ENCODE measurements around the gene AP1B1. TPM values are rescaled to one million over a fixed set of nuclear protein-coding genes. Genes with fewer than 3 reads are reported as not detected.

AP1B1 gene
- total and polyA plus RNA-seq, 2 donors (not counting 1 experiment from before 2014, with no cell fraction given), result 44.1 to 45.6 TPM

GRCh38 chr22:29292379-29292778 lies 96.0 kb downstream of the AP1B1 start:
- no peak for TF ChIP-seq CTCF (conservative IDR thresholded peaks at IDR 0.05 in 1 of 2, IDR thresholded peaks at IDR 0.05 in 1 of 2; ENCODE audit: low read depth in 1 of 2, low read length in 2 of 2)
- no peak for TF ChIP-seq EZH2 (IDR thresholded peaks at IDR 0.05; ENCODE audit: low read length, missing control alignments)
- Histone ChIP-seq H3K9me3 (ENCODE audit: control insufficient read depth, insufficient read depth, low read depth, low read length) (no peaks in the 10 kb centered on the region), H3K4me3 (replicated peaks in 1 of 4; ENCODE audit: control extremely low read depth in 1 of 4, insufficient read depth in 1 of 4, low read depth in 3 of 4, low read length in 4 of 4) (no peak overlapping the region), H3K36me3 (ENCODE audit: control insufficient read depth, insufficient read depth, low read length) (peaks cover 25% of the 10 kb centered on the region), H3K4me2 (ENCODE audit: extremely low read depth, insufficient read depth, low read length) (no peak overlapping the region), H2AFZ (ENCODE audit: low read length) (no peak overlapping the region), H3K4me1 (ENCODE audit: control insufficient read depth, extremely low read depth, insufficient read depth, low read length) (no peaks in the 10 kb centered on the region), H4K20me1 (ENCODE audit: control insufficient read depth, extremely low read depth, insufficient read depth, low read length) (no peaks in the 10 kb centered on the region), H3K9ac (ENCODE audit: insufficient read depth, low read length) (no peak overlapping the region), H3K27ac (ENCODE audit: insufficient read depth, low read length) (no peak overlapping the region), H3K27me3 (ENCODE audit: control insufficient read depth, insufficient read depth, low read length) (no peaks in the 10 kb centered on the region), H3K79me2 (ENCODE audit: control insufficient read depth, insufficient read depth, low read length) (peaks cover 22% of the 10 kb centered on the region)
- no peak for DNase-seq (ENCODE audit: low read depth in 2 of 2)

GRCh38 chr22:29291215-29291614 lies 97.2 kb downstream of the AP1B1 start:
- Histone ChIP-seq H3K27me3 (ENCODE audit: control insufficient read depth, insufficient read depth, low read length) (no peaks in the 10 kb centered on the region), H3K9ac (ENCODE audit: insufficient read depth, low read length) (no peak overlapping the region), H3K79me2 (ENCODE audit: control insufficient read depth, insufficient read depth, low read length) (peaks cover 24% of the 10 kb centered on the region), H3K27ac (ENCODE audit: insufficient read depth, low read length) (no peak overlapping the region), H3K4me2 (ENCODE audit: extremely low read depth, insufficient read depth, low read length) (no peak overlapping the region), H3K4me1 (ENCODE audit: control insufficient read depth, extremely low read depth, insufficient read depth, low read length) (no peaks in the 10 kb centered on the region), H3K9me3 (ENCODE audit: control insufficient read depth, insufficient read depth, low read depth, low read length) (no peaks in the 10 kb centered on the region), H4K20me1 (ENCODE audit: control insufficient read depth, extremely low read depth, insufficient read depth, low read length) (no peaks in the 10 kb centered on the region), H3K36me3 (ENCODE audit: control insufficient read depth, insufficient read depth, low read length) (peaks cover 21% of the 10 kb centered on the region), H2AFZ (ENCODE audit: low read length) (no peak overlapping the region), H3K4me3 (replicated peaks in 1 of 4; ENCODE audit: control extremely low read depth in 1 of 4, insufficient read depth in 1 of 4, low read depth in 3 of 4, low read length in 4 of 4) (no peak overlapping the region)
- no peak for DNase-seq (ENCODE audit: low read depth in 2 of 2)
- no peak for TF ChIP-seq EZH2 (IDR thresholded peaks at IDR 0.05; ENCODE audit: low read length, missing control alignments)
- no peak for TF ChIP-seq CTCF (conservative IDR thresholded peaks at IDR 0.05 in 1 of 2, IDR thresholded peaks at IDR 0.05 in 1 of 2; ENCODE audit: low read depth in 1 of 2, low read length in 2 of 2)

GRCh38 chr22:29290061-29290460 lies 98.3 kb downstream of the AP1B1 start:
- Histone ChIP-seq H3K9ac (ENCODE audit: insufficient read depth, low read length) (no peak overlapping the region), H3K4me3 (replicated peaks in 1 of 4; ENCODE audit: control extremely low read depth in 1 of 4, insufficient read depth in 1 of 4, low read depth in 3 of 4, low read length in 4 of 4) (no peak overlapping the region), H3K27ac (ENCODE audit: insufficient read depth, low read length) (no peak overlapping the region), H3K9me3 (ENCODE audit: control insufficient read depth, insufficient read depth, low read depth, low read length) (no peaks in the 10 kb centered on the region), H3K36me3 (ENCODE audit: control insufficient read depth, insufficient read depth, low read length) (peaks cover 21% of the 10 kb centered on the region), H3K4me2 (ENCODE audit: extremely low read depth, insufficient read depth, low read length) (no peak overlapping the region), H4K20me1 (ENCODE audit: control insufficient read depth, extremely low read depth, insufficient read depth, low read length) (no peaks in the 10 kb centered on the region), H3K4me1 (ENCODE audit: control insufficient read depth, extremely low read depth, insufficient read depth, low read length) (no peaks in the 10 kb centered on the region), H3K79me2 (ENCODE audit: control insufficient read depth, insufficient read depth, low read length) (peaks cover 26% of the 10 kb centered on the region), H2AFZ (ENCODE audit: low read length) (no peak overlapping the region), H3K27me3 (ENCODE audit: control insufficient read depth, insufficient read depth, low read length) (no peaks in the 10 kb centered on the region)
- DNase-seq (ENCODE audit: low read depth in 2 of 2), result no peak
- TF ChIP-seq EZH2 (IDR thresholded peaks at IDR 0.05; ENCODE audit: low read length, missing control alignments), result no peak
- TF ChIP-seq CTCF (conservative IDR thresholded peaks at IDR 0.05 in 1 of 2, IDR thresholded peaks at IDR 0.05 in 1 of 2; ENCODE audit: low read depth in 1 of 2, low read length in 2 of 2), result no peak
